Measurements from ENCODE around the gene POP5.
"Not testable (repeated sequence)": the region's sequence is repeated elsewhere in the genome, so short reads cannot be mapped to it uniquely, and the experiment has no call there.

Gene POP5

GRCh38 chr12:120580787-120581723 lies at the start of gene POP5:
POP5 (minus strand) TSS chr12:120581402; CDS start chr12:120581362, 40 bp downstream.
- Mint-ChIP-seq H3K9me3 (no peaks in the 10 kb centered on the region), H3K4me3 (peak within 1 kb of the TSS; percentile 98), H3K36me3 (ENCODE audit: low read depth) (peaks cover 55% of the 10 kb centered on the region), H3K27ac (peak within 1 kb of the TSS; percentile 91), H3K4me1 (ENCODE audit: low read depth) (peaks cover 33% of the 10 kb centered on the region), H3K27me3 (peaks cover 26% of the 10 kb centered on the region)
- intact Hi-C loops (cut with micrococcal nuclease) = no loop called here

DNA sequence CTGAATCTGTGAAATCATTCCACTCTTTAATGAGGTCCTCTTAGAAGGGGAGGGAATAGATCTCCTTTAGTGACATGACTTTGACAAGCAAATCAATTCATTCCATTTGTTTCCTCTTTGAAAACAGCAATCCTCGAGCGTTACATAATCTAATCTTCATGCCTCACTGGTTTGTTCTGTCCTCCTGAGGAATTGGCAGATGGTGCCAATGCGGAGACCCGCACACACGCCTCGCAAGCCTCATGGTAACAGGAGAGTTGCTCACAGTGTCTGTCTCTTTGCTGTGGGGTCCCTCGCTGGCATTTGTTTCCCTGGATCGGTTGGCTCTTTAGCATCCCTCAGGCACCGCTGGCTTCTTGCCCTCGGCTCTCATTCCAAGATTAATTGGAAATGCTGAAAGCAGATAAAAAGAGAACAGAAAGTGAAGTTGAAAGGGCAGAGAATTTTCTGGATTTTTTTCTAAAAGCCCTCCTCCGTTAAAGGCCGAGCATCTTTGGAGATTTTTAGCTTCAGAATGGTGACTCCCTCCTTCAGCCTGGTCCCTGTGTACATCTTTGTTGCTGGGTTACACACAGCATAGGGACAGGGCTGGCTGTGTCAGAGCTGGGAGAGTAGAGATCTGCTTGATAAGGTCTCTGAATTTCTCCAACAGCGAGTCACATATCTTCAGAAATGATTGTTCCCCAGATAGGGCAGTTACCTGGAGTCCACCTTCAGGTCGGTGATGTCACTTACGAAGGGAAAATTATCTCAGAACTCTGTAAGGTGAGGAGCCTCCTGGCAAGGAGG lies 49.1 kb upstream of the POP5 start:
- Mint-ChIP-seq H3K36me3 (ENCODE audit: low read depth) (no peaks in the 10 kb centered on the region), H3K9me3 (no peaks in the 10 kb centered on the region), H3K4me3 (no peak overlapping the region), H3K27ac (no peak overlapping the region), H3K27me3 (peaks cover 9% of the 10 kb centered on the region), H3K4me1 (ENCODE audit: low read depth) (no peaks in the 10 kb centered on the region)
- intact Hi-C loops (cut with micrococcal nuclease) = no loop called here

- H3K9me3 Mint-ChIP-seq = no peaks in the 10 kb centered on the region
- no peak overlapping the region for H3K27ac Mint-ChIP-seq
- H3K27me3 Mint-ChIP-seq = peaks cover 4% of the 10 kb centered on the region
- intact Hi-C loops (cut with micrococcal nuclease) = no loop called here
- H3K36me3 Mint-ChIP-seq (ENCODE audit: low read depth) = no peaks in the 10 kb centered on the region
- no peak overlapping the region for H3K4me3 Mint-ChIP-seq
- H3K4me1 Mint-ChIP-seq (ENCODE audit: low read depth) = no peaks in the 10 kb centered on the region
Measured at GRCh38 chr12:120628919-120629318, 47.7 kb upstream of the POP5 start.

- H3K4me1 Mint-ChIP-seq (ENCODE audit: low read depth) = no peaks in the 10 kb centered on the region
- intact Hi-C loops (cut with micrococcal nuclease) = no loop called here
- H3K9me3 Mint-ChIP-seq = no peaks in the 10 kb centered on the region
- H3K27me3 Mint-ChIP-seq = peaks cover 3% of the 10 kb centered on the region
- no peaks in the 10 kb centered on the region for H3K36me3 Mint-ChIP-seq (ENCODE audit: low read depth)
- H3K4me3 Mint-ChIP-seq = no peak overlapping the region
- no peak overlapping the region for H3K27ac Mint-ChIP-seq
Measured at GRCh38 chr12:120625557-120626419, 44.6 kb upstream of the POP5 start.

DNA sequence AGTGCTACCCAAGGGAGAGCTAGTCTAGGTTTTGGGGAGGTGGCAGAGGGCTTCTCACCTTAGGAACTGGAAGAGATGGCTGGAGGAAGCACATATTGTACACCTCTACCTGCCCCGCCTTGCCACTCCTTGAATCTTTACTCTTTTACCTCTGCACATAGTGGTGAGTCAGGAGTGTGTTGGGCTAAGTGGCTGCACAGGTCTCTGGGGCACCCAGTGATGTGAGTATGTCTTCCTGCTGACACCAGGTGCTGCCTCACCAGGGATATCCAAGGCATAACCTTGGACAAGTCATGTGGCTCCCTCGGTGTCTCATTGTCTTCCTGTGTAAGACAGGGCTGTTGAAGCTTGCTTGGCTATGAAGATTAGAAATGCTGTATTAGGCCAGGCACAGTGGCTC lies 39.4 kb upstream of the POP5 start:
- H3K36me3 Mint-ChIP-seq (ENCODE audit: low read depth) = no peaks in the 10 kb centered on the region
- intact Hi-C loops (cut with micrococcal nuclease) = no loop called here
- peaks cover 17% of the 10 kb centered on the region for H3K27me3 Mint-ChIP-seq
- no peaks in the 10 kb centered on the region for H3K9me3 Mint-ChIP-seq
- no peak overlapping the region for H3K27ac Mint-ChIP-seq
- H3K4me3 Mint-ChIP-seq = no peak overlapping the region
- H3K4me1 Mint-ChIP-seq (ENCODE audit: low read depth) = no peaks in the 10 kb centered on the region

DNA sequence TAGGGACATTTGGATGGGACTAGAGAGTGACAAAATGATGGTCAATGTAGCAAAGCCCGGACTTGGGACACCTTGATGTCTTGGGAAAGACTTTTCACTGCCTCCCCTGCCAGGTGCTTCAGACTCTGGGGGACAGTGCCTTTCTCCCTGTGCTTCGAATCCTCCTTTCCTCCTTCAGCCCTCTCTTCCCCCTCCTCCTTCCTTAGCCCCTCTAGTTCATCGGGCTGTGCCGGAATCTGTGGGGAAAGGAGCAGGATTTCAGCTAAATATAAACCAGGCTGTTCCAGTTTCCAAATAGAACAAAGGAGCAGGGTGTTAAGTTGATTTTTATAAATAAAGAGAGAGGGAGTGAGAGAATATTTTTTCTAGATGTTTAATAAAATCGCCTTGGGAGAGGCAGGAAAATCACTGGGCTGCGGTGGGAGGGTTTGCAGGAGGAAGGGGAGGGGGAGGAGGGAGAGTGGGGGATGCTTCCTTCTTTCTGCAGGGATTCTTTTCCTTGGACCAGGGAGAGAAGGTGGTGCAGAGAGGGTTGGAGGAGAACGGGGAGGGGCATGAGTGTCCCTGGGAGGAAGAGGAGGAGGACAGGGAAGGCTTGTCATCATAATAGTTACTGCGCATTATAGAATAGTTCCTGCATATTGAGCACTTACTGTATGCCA lies 37.9 kb upstream of the POP5 start:
- Mint-ChIP-seq H3K4me3 (no peak overlapping the region), H3K27ac (no peak overlapping the region), H3K4me1 (ENCODE audit: low read depth) (no peaks in the 10 kb centered on the region), H3K27me3 (peaks cover 17% of the 10 kb centered on the region), H3K36me3 (ENCODE audit: low read depth) (no peaks in the 10 kb centered on the region), H3K9me3 (no peaks in the 10 kb centered on the region)
- intact Hi-C loops (cut with micrococcal nuclease) = no loop called here

DNA sequence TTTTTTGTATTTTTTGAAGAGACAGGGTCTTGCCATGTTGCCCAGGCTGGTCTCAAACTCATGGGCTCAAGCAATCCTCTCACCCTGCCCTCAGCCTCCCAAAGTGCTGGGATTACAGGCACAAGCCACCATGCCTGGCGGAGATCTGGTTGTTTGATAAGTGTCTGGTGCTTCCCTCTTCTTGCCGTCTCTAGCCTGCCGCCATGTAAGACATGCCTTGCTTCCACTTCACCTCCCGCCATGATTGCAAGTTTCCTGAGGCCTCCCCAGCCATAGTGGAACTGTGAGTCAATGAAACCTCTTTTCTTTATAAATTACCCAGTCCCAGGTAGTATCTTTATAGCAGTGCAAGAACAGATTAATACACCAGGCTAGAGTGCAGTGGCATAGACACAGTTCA lies 36.6 kb upstream of the POP5 start:
- intact Hi-C loops (cut with micrococcal nuclease); H3K4me3 Mint-ChIP-seq; H3K9me3 Mint-ChIP-seq: not testable (repeated sequence)

DNA sequence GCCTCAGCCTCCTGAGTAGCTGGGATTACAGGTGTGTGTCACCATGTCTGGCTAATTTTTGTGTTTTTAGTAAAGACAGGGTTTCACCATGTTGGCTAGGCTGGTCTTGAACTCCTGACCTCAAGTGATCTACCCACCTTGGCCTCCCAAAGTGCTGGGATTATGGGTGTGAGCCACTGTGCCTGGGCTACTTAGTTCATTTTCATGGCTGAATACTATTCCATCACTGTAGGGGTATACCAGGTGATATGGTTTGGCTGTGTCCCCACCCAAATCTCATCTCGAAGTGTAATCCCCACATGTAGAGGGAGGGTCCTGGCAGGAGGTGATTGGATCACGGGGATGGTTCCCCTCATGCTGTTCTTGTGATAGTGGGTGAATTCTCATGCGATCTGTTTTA lies 36.0 kb upstream of the POP5 start:
- H3K27ac Mint-ChIP-seq; H3K36me3 Mint-ChIP-seq (ENCODE audit: low read depth); intact Hi-C loops (cut with micrococcal nuclease); H3K9me3 Mint-ChIP-seq; H3K4me1 Mint-ChIP-seq (ENCODE audit: low read depth); H3K4me3 Mint-ChIP-seq: not testable (repeated sequence)
- H3K27me3 Mint-ChIP-seq = peaks cover 18% of the 10 kb centered on the region

More for the DNA sequence above, 36.6 kb upstream of the POP5 start:
- H3K4me1 Mint-ChIP-seq (ENCODE audit: low read depth); H3K36me3 Mint-ChIP-seq (ENCODE audit: low read depth); H3K27ac Mint-ChIP-seq: not testable (repeated sequence)
- H3K27me3 Mint-ChIP-seq = peaks cover 18% of the 10 kb centered on the region

- no peaks in the 10 kb centered on the region for H3K36me3 Mint-ChIP-seq (ENCODE audit: low read depth)
- H3K27ac Mint-ChIP-seq = no peak overlapping the region
- H3K27me3 Mint-ChIP-seq = peaks cover 18% of the 10 kb centered on the region
- intact Hi-C loops (cut with micrococcal nuclease) = no loop called here
- peaks cover 6% of the 10 kb centered on the region for H3K4me1 Mint-ChIP-seq (ENCODE audit: low read depth)
- no peak overlapping the region for H3K4me3 Mint-ChIP-seq
- H3K9me3 Mint-ChIP-seq = no peaks in the 10 kb centered on the region
Measured at GRCh38 chr12:120614848-120615247, 33.6 kb upstream of the POP5 start.

DNA sequence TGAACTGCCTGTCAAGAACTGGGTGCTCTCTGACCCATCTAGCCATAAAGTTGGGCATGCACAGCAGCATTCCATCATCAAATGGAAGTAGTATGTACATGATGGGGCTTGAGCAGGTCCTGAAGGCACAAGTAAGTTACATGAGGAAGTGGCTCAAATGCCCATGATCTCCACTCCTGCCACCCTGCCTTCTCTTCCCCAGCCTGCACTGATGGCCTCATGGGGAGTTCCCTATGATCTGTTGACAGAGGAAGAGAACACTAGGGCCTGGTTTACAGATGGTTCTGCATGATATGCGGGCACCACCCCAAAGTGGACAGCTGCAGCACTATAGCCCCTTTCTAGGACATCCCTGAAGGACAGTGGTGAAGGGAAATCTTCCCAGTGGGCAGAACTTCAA lies 30.3 kb upstream of the POP5 start:
- H3K36me3 Mint-ChIP-seq (ENCODE audit: low read depth); intact Hi-C loops (cut with micrococcal nuclease); H3K9me3 Mint-ChIP-seq; H3K4me1 Mint-ChIP-seq (ENCODE audit: low read depth); H3K27me3 Mint-ChIP-seq; H3K4me3 Mint-ChIP-seq: not testable (repeated sequence)
- peak overlapping the region; percentile 2 for H3K27ac Mint-ChIP-seq

GRCh38 chr12:120610560-120610959 lies 29.4 kb upstream of the POP5 start:
- Mint-ChIP-seq H3K4me1 (ENCODE audit: low read depth) (peaks cover 6% of the 10 kb centered on the region), H3K4me3 (no peak overlapping the region), H3K9me3 (no peaks in the 10 kb centered on the region), H3K27ac (no peak overlapping the region), H3K27me3 (peaks cover 1% of the 10 kb centered on the region), H3K36me3 (ENCODE audit: low read depth) (no peaks in the 10 kb centered on the region)
- intact Hi-C loops (cut with micrococcal nuclease) = no loop called here

DNA sequence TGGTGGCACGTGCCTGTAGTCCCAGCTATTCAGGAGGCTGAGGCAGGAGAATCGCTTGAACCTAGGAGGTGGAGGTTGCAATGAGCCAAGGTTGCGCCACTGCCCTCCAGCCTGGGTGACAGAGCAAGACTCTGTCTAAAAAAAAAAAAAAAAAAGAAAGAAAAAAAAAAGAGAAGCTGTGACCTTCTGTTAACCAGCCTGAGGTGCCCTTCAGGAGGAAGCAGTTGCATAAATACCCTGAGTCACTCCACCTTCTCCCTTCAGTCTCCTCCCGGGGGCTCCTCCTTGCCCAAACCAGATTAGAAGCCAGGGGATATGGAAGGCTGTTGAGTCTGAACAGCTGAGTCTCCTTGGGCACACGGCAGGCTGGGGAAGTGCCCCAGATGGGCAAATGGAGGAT lies 21.2 kb upstream of the POP5 start:
- intact Hi-C loops (cut with micrococcal nuclease); H3K36me3 Mint-ChIP-seq (ENCODE audit: low read depth); H3K27me3 Mint-ChIP-seq; H3K27ac Mint-ChIP-seq; H3K4me3 Mint-ChIP-seq; H3K9me3 Mint-ChIP-seq: not testable (repeated sequence)
- peaks cover 35% of the 10 kb centered on the region for H3K4me1 Mint-ChIP-seq (ENCODE audit: low read depth)

All from dendritic cell treated with granulocyte-macrophage colony-stimulating factor and Interleukin-4, amounts not matched to agents 40 ng/mL and 50 ng/mL, for 4 days (primary cell).